ENCODE data around the gene UST. TPM values are rescaled to one million over a fixed set of nuclear protein-coding genes. Genes with fewer than 3 reads are reported as not detected.

Gene UST
- total and polyA plus RNA-seq, 2 of the 8 experiments (the other 6 are each of a cell fraction or from before 2014, with no cell fraction given) = 13.5 to 34.5 TPM

- H2BK15ac ChIP-seq (ENCODE audit: low read length) = no peak overlapping the region
- H3K27me3 ChIP-seq (replicated peaks in 1 of 4; ENCODE audit: control insufficient read depth in 3 of 4, extremely low read depth in 1 of 4, insufficient read depth in 3 of 4, low read length in 3 of 4) = no peaks in the 10 kb centered on the region
- no peak overlapping the region for H4K5ac ChIP-seq (ENCODE audit: insufficient read length, low read depth, low read length)
- peaks cover 0 to 6% of the 10 kb centered on the region in 2 experiments; a peak in 2 of 4 replicates for H3K79me2 ChIP-seq (ENCODE audit: control insufficient read depth in 1 of 2, insufficient read depth in 2 of 2, low read length in 2 of 2)
- peaks cover 2% of the 10 kb centered on the region; the same call in 1 of the 2 replicates for H3K79me1 ChIP-seq (ENCODE audit: low read depth, low read length)
- no peaks in the 10 kb centered on the region for H4K20me1 ChIP-seq (replicated peaks in 1 of 2; ENCODE audit: control insufficient read depth in 1 of 2, insufficient read depth in 2 of 2, low read length in 2 of 2)
- H3K56ac ChIP-seq (replicated peaks; ENCODE audit: insufficient read length, low read depth, low read length) = no peak overlapping the region
- peak overlapping the region; percentile 19; the same call in 1 of the 2 replicates for H2BK20ac ChIP-seq (ENCODE audit: low read length)
- ChIA-PET CTCF (ENCODE audit: partially characterized antibody) (no interaction called here), POLR2A (ENCODE audit: partially characterized antibody) (no interaction called here)
- H2AK5ac ChIP-seq (ENCODE audit: low read depth, low read length) = peak overlapping the region; percentile 18
- H3K4me3 ChIP-seq (ENCODE audit: extremely low read depth in 1 of 4, insufficient read depth in 2 of 4, low read depth in 3 of 4, low read length in 4 of 4) = no peak overlapping the region
- 0 out of 2 replicates have a peak overlapping the region, but pooled peaks have one; percentile 22 for H3K27ac ChIP-seq (ENCODE audit: low read depth, low read length)
- H2BK12ac ChIP-seq (ENCODE audit: low read depth, low read length) = peak overlapping the region; percentile 86; the same call in 1 of the 2 replicates
- no peak overlapping the region for H2AFZ ChIP-seq (ENCODE audit: low read length)
- no peaks in the 10 kb centered on the region for H3K9me3 ChIP-seq (ENCODE audit: insufficient read depth in 2 of 2, low read depth in 1 of 2, low read length in 1 of 2)
- no peak overlapping the region for H4K8ac ChIP-seq (ENCODE audit: extremely low read depth, insufficient read depth, low read length)
- H3K18ac ChIP-seq (ENCODE audit: extremely low read depth, low read length) = no peak overlapping the region
- H3K4me1 ChIP-seq (replicated peaks in 1 of 4; ENCODE audit: control insufficient read depth in 3 of 4, insufficient read depth in 4 of 4, low read length in 3 of 4) = peaks cover 7 to 30% (median 18%) of the 10 kb centered on the region in 4 experiments
- no peak overlapping the region for H3K4me2 ChIP-seq (ENCODE audit: insufficient read depth in 1 of 2, low read depth in 2 of 2, low read length in 2 of 2)
- no peak overlapping the region for H3K14ac ChIP-seq (ENCODE audit: insufficient read length)
- H3K9ac ChIP-seq (replicated peaks in 1 of 4; ENCODE audit: extremely low read depth in 1 of 4, low read depth in 3 of 4, low read length in 3 of 4) = no peak overlapping the region; a peak in 2 of 7 replicates
- H2BK5ac ChIP-seq (ENCODE audit: low read depth, low read length) = peak overlapping the region; percentile 72; the same call in 1 of the 2 replicates
- DNase-seq (ENCODE audit: low read depth in 1 of 2, low spot score in 2 of 2) (no peak), FAIRE-seq (no peak)
- H4K91ac ChIP-seq (replicated peaks; ENCODE audit: insufficient read length, low read length) = no peak overlapping the region
- 94% methylated on average over 9 of the region's 9 CpGs; no CpG with 5 or more reads in 1 of the 2 experiments for WGBS, 2 experiments (ENCODE audit: extremely low coverage in 1 of 2, insufficient coverage in 1 of 2, insufficient read length in 1 of 2, insufficient replicate concordance in 2 of 2, low coverage in 1 of 2, low lambda C conversion rate in 2 of 2, missing lambda C conversion rate in 1 of 2)
- H3K36me3 ChIP-seq (ENCODE audit: control insufficient read depth in 2 of 4, insufficient read depth in 4 of 4, low read length in 3 of 4) = peaks cover 0 to 16% (median 2%) of the 10 kb centered on the region in 4 experiments; a peak in 1 of 8 replicates
- peak overlapping the region; percentile 16 for H2BK120ac ChIP-seq (replicated peaks; ENCODE audit: low read depth, low read length)
- no peak overlapping the region for H3K23ac ChIP-seq (ENCODE audit: insufficient read length)
- no peak overlapping the region for H3K4ac ChIP-seq (replicated peaks; ENCODE audit: insufficient read length, low read depth, low read length)
- no peaks in the 10 kb centered on the region for H3K23me2 ChIP-seq (ENCODE audit: low read depth, low read length)
- TF ChIP-seq HDAC2 (IDR thresholded peaks at IDR 0.05; ENCODE audit: borderline replicate concordance in 1 of 2, low read depth in 2 of 2, low read length in 2 of 2) (no peak), SP4 (IDR thresholded peaks at IDR 0.05; ENCODE audit: low read length) (no peak), HDAC6 (IDR thresholded peaks at IDR 0.05; ENCODE audit: low read depth, low read length) (no peak), NANOG (IDR thresholded peaks at IDR 0.05; ENCODE audit: insufficient read depth, low read depth, low read length, poor library complexity, severe bottlenecking) (no peak), ASH2L (IDR thresholded peaks at IDR 0.05; ENCODE audit: low read length) (no peak), TBP (IDR thresholded peaks at IDR 0.05; ENCODE audit: low read depth, low read length) (no peak), SIX5 (IDR thresholded peaks at IDR 0.05; ENCODE audit: low read depth, low read length) (no peak), MAFK (IDR thresholded peaks at IDR 0.05; ENCODE audit: low read depth, low read length) (no peak), CHD2 (IDR thresholded peaks at IDR 0.05; ENCODE audit: low read length) (no peak), BRCA1 (IDR thresholded peaks at IDR 0.05; ENCODE audit: low read depth, low read length) (no peak), SIRT6 (IDR thresholded peaks at IDR 0.05; ENCODE audit: low read length) (no peak), KDM5A (IDR thresholded peaks at IDR 0.05; ENCODE audit: low read length) (no peak), SIN3A (conservative IDR thresholded peaks at IDR 0.05 in 1 of 2, IDR thresholded peaks at IDR 0.05 in 1 of 2; ENCODE audit: low read depth in 1 of 2, low read length in 2 of 2) (no peak), ATF3 (IDR thresholded peaks at IDR 0.05; ENCODE audit: insufficient read depth, low read depth, low read length) (no peak)
Measured at GRCh38 chr6:148965287-148965686, 218.5 kb downstream of the UST start.

Measured in H1 (cell line).